HG02610 (cell line): ENCODE results near the gene DVL2.

ENCODE experiments used
- ATAC-seq: cut with Tn5 transposase; IDR thresholded peaks from one replicate; pipeline ENCODE4 v1.9.1; 2021; ENCODE audit warnings: mild to moderate bottlenecking, moderate library complexity; ENCODE audit not compliant: unreplicated experiment

Gene DVL2

DNA sequence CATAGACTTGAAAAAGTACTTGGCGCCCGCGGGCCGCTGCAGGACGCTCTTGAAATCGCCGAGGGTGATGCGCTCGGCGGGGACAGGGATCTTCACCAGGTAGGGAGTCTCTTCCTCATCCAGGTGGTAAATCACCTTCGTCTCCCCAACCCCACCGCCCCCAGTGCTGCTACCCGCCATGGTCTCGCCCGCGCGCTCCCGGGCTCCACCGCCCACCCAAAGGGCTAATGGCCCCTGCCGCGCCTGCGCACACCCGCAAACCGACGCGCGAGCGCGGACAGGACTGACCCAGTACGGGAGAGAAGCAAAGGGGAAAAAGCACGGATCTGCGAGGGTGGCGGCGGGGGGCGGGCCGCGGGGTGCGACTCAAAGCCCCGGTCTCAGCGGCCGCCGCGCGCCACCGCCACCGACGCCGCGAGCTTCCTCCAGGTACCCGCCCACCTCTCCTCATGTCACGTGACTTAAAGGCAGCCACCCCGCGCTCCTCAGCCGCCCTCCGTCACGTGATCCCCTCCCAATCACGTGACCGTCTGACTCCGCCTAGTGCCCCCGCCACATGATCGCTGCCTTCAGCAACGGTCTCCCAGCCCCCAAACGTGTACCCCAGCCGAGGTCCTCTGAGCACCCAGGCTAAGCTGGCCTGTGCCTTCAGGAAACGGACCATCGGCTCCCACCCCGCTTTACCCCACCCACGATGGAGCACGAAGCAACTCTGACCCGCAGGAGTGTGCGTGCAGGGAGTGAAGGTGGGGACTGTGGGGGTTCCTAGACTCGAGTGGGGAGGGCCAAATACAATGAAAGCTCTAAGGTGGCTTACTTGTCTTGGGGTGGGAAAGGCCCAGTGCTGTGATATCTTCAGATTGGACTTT, at the start of gene DVL2:
TSS of gene DVL2 (minus strand) at position 435 of the 869 bp plus-strand sequence. CDS start at position 180, 255 bp downstream.
- peak; percentile 54 for ATAC-seq

DNA sequence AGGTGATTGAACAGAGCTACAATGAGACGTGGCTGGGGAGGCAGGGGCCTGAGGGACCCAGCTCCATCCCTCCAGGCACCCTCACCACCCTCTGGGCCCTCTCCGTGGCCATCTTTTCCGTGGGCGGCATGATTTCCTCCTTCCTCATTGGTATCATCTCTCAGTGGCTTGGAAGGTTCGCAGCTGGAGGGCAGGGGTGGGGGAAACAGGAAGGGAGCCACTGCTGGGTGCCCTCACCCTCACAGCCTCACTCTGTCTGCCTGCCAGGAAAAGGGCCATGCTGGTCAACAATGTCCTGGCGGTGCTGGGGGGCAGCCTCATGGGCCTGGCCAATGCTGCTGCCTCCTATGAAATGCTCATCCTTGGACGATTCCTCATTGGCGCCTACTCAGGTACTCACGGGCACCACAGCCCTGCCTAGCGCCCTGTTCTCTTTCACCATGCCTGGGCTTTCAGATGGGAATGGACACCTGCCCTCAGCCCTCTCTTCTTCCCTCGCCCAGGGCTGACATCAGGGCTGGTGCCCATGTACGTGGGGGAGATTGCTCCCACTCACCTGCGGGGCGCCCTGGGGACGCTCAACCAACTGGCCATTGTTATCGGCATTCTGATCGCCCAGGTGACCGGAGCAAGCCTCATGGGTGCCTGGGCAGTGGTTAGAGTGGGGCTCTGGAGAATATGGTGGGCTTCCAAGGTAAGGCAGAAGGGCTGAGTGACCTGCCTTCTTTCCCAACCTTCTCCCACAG, 49.3 kb upstream of the DVL2 start:
- no peak for ATAC-seq

DNA sequence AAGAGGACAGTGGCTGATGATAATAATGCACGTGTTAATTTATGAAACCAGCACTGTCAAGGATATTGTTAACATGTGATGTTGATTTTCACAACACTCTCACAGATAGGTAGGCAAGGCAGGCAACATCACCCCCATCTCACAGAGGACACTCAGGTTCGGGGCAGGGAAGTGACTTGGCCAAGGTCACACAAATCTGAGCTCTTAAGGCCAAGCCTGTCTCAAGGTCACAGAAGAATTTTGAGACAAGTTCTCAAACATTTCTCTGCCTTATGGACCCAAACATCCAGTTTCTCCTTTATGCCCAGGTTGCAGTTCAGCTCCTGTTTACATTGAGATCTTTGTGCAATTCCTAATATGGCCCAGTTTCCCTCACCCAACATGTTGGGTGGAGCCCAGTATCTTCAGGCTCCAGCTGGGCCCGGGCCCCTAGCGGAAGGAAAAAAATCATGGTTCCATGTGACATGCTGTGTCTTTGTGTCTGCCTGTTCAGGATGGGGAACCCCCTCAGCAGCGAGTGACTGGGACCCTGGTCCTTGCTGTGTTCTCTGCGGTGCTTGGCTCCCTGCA, 48.5 kb upstream of the DVL2 start:
- no peak for ATAC-seq

DNA sequence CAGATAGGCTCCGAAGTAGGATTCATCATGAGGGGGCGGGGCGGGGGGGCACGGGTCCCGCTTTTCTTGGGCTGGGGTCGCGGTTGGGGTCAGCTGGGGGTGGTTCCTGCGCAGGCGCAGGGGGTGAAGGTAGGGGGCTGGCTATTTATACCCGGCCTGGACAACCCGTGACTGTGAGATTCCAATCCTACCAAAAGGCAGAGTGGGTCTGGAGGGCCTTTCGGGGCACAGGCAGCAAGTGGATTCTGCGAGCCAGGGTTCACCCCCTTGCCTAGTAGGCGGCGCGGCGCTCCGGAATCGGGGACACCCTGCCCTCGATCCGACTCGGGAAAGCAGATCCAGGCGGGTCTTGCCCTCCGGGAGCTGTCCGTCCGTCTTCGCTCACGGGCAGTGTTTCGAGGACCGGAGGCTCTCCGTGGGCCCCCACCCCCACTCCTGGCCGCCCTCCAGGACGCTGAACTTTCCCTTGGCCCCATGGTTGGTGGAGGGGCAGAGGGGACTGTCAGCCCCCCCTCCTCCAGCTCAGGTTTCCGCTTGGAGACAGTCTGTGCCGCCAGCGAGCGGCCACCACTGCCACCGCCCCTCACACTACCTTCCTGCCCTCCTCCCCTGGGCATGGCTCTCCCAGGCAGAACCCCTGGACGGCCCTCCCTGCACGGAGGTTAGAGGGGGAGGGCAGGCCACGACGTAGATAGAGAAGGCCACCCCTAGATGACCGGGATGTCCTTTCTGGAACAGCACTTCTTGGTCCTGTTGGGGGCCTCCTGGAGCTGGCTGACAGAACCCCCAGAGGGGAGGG, 47.8 kb upstream of the DVL2 start:
- ATAC-seq: no peak

DNA sequence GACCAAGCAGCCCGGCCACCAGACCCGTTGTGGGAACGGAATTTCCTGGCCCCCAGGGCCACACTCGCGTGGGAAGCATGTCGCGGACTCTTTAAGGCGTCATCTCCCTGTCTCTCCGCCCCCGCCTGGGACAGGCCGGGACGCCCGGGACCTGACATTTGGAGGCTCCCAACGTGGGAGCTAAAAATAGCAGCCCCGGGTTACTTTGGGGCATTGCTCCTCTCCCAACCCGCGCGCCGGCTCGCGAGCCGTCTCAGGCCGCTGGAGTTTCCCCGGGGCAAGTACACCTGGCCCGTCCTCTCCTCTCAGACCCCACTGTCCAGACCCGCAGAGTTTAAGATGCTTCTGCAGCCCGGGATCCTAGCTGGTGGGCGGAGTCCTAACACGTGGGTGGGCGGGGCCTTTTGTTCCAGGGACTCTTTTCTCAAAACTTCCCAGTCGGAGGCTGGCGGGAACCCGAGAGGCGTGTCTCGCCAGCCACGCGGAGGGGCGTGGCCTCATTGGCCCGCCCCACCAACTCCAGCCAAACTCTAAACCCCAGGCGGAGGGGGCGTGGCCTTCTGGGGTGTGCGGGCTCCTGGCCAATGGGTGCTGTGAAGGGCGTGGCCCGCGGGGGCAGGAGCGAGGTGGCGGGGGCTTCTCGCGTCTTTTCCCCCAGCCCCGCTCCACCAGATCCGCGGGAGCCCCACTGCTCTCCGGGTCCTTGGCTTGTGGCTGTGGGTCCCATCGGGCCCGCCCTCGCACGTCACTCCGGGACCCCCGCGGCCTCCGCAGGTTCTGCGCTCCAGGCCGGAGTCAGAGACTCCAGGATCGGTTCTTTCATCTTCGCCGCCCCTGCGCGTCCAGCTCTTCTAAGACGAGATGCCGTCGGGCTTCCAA, 47.0 kb upstream of the DVL2 start, which contains the start of gene SLC2A4:
TSS of gene SLC2A4 (plus strand) at position 645 of the 879 bp plus-strand sequence. CDS start at position 862, 217 bp downstream.
- no peak for ATAC-seq

DNA sequence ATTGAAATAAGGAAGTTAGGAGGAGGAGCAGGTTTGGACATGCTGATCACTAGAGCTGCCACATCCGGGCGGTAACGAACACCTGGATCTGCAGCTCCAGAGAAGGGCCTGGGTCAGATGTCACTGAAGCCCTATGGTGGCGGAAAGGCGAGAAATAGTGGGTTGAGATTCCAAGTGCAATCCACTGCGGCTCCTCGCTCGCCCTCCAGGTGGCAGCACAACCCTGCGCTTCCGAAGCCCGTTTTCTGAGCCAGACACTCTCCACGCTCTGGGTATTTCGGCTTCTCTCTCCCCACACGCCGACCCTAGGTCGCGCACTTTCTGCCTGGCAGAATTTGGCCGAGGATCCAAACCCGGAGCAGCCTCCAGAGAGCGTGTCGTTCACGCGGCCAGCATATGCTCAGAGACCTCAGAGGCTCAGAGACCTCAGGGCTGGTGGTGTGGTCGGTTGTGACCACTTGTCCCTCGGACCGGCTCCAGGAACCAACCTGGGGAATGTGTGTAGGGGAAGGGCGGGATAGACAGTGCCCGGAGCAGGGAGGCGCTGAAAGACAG, 46.3 kb upstream of the DVL2 start:
- peak; percentile 52 for ATAC-seq

DNA sequence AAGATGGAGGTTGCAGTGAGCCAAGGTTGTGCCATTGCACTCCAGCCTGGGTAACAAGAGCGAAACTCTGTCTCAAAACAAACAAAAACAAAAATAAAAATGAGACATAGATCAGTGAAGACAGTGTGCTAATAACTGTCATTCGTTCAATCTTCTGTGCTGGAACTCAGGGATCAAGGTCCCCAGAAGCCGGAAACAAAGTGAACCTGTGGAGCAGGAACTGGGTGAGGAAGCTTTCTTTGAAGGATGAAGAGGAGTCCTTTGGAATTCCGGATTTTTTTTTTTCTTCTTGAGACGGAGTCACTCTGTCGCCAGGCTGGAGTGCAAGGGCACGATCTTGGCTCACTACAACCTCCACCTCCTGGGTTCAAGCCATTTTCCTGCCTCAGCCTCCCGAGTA, 45.1 kb upstream of the DVL2 start:
- no peak for ATAC-seq

DNA sequence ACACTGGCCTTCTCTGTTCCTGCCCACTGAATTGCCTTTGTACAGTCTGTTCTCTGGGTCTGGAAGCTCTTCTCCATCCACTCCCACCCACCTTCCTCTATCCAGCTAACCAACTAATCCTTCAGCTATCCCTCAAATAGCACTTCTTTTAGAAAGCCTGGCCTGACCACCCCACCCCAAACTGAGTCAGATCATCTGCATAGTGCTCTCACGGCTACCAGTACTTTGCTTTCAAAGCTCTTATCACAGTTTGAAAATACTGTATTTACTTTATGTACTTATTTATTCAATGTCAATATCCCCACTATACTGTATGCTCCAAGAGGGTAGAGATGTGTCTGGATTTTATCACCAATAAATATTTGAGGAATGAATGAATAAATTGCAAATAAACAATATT, 32.5 kb upstream of the DVL2 start:
- no peak for ATAC-seq

DNA sequence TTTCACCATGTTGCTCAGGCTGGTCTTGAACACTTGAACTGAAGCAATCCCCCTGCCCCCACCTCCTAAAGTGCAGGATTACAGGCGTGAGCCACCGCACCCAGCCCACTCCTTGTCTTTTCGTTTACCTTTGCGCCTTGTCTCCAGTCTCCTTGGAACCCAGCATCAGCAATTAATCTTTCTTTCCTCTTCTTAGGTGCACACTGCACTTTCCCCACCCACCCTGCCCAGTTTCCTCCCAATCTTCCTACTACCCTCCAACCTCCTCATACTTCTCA, 29.4 kb upstream of the DVL2 start:
- ATAC-seq: no peak

DNA sequence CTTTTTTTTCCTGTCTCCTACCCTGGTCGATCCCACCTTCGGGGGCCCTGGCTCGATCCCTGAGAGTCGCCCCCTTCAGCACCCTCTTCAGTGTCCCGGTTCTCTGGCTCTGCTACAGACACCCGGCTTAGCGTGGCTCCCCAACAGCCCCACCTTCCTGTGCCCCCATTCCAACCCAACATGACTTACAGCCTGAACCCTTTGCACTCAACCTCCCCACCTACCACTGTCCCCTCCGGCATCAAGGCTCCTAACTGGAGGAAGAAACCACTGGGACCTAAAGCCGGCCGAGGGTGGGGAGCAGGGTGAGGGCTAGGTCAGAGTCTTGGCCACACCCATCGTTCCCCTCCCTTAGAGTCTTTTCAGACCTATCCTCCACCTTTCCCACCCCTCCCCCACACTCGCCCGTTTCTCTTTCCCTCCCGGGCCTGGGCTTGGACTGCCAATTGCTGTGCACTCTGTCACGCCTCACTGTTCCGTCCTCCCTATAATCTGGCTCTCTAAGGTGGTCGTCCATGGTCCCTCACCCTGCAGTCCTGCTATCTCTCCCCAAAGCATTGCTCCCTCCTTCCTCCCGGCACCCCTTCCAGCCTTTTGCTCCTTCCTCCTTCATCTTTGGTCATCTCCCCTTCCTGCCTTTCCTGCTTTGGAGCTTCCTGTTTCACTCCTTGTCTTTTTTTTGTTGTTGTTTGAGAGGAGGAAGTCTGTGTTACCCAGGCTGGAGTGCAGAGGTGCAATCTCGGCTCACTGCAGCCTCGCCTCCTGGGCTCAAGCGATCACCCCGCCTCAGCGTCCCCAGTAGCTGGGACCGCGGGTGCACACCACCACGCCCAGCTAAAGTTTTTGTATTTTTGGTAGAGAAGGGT, 28.9 kb upstream of the DVL2 start:
- ATAC-seq: no peak

DNA sequence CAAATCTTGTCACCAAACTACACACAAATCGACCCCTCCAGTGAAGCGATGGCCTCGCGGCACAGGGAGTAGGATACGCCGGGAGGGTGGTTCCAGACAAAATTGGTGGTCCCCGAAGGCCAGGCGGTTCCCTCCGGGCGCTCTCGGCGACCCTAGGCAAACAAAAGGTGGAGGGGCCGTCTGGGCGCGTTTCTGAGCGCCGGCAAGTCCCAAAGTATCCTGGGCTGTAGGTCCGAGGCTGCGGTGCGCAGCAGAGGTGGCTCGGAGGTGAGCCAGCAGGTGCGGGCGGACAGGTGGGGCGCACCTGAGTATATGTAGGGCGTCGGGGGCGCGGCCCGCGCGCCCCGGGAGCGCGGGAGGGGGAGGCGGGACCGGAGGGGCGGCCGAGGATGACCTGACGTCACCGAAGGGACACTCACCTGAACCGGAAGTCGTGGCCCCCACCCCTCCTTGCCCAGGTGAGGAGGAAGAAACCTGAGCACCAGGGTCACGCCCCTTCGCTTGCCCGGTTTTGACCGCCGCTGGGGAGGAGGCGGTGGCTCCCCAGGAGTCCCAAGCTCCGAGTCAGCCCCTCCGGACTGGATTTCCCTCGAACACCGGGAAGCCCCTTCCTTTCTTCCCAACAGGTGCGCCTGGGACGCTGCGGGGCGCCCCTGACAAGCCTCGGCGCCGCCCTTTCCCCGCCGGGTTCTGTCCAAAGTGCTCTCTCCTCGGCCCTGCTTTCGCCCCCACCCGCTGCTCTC, 28.0 kb upstream of the DVL2 start, which contains the start of gene CLDN7:
TSS of gene CLDN7 (minus strand) at position 287 of the 743 bp plus-strand sequence. CDS start 435 bp downstream, outside the sequence.
- no peak for ATAC-seq

DNA sequence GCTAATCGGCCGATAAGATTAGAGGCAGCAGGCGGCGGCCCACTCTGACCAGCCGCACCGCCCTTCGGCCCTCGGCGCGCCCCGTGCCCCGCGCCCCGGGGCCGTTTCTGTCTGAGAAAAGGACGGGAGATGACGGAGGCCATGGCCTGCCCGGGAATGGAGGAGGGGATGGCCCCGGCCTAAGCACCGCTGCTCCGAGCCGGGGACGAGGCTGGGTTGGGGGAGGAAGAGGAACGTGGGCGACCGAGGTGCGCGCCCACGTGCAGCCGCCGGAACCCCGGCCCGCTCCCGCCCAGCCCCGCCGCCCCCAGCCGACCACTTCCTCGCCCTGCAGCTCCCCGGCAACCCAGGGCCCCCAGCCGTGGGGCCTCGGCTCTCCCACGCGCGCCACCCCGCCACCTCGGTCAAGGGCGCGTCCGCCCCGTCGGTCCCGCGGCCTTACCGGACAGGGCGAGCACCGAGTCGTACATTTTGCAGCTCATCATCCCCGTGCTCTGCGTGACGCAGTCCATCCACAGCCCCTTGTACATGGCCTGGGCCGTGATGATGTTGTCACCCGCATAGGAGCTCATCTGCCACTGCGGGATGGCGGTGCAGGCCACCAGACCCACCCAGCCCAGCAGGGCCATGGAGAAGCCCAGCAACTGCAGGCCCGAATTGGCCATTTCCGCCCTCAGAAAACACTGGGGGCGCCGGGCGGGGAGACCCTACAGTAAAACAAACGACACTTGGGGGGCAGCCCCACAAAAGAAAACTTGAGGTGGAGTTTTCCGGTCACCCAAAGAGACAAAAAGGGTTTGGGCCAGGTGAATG, 27.3 kb upstream of the DVL2 start:
- ATAC-seq: no peak

DNA sequence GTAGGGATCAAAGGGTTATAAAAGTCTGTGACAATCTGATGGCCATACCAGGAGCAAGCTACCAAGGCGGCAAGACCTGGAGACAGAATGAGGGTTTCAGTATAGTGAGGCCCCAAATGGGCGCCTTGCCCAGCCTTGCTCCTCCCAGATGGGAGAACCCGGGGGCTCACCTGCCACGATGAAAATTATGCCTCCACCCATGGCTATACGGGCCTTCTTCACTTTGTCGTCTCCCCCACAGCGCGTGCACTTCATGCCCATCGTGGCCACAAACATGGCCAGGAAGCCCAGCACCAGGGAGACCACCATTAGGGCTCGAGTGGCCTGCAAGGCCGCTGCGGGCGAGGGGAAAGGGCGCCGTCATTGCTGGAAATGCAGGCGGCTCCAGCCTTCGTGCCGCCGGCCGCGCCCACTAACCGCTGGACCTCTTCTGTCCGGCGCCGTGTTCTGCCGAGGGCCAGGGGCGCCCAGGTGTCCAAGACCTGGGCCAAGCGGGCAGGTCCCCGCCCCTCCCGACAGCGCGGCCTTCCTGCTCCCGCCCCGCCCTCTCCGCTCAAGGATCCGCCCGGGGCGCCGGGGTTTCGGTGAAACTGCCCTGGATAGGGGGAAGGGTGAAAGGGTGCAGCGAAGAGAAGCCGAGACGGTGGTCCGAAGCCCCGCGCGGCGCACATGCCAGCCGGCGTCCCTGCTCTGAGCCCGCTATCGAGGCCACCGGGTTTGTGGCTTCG, 26.5 kb upstream of the DVL2 start:
- ATAC-seq: no peak

DNA sequence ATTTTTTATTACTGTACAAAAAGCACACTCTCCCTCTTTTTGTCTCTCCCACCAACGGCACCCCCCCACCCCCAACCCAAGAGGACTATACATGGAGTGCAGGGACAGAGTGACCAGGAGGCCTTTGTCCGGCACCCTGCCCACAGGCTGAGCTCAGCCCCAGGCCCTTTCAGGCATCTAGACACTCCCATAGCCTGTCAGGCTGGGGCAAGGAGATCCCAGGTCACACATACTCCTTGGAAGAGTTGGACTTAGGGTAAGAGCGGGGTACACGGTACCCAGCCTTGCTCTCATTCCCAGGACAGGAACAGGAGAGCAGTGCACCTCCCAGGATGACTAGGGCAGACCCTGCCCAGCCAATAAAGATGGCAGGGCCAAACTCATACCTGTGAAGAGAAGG, 25.8 kb upstream of the DVL2 start:
- ATAC-seq: no peak

DNA sequence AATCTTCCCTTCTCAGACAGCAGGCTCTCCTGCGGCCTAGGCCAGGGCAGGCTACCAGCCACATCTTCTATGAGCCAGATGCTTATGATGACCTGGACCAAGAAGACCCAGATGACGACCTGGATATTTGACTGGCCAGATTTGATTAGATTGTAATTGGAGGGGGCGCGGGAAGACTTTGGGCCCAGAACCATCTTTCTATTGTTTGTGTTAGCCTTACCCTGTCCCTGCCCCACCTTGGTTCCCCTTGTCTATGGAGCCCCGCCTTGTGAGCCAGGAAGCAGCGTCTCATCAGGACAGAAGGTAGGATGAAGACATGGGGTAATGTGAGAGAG, 25.2 kb upstream of the DVL2 start:
- ATAC-seq: no peak

DNA sequence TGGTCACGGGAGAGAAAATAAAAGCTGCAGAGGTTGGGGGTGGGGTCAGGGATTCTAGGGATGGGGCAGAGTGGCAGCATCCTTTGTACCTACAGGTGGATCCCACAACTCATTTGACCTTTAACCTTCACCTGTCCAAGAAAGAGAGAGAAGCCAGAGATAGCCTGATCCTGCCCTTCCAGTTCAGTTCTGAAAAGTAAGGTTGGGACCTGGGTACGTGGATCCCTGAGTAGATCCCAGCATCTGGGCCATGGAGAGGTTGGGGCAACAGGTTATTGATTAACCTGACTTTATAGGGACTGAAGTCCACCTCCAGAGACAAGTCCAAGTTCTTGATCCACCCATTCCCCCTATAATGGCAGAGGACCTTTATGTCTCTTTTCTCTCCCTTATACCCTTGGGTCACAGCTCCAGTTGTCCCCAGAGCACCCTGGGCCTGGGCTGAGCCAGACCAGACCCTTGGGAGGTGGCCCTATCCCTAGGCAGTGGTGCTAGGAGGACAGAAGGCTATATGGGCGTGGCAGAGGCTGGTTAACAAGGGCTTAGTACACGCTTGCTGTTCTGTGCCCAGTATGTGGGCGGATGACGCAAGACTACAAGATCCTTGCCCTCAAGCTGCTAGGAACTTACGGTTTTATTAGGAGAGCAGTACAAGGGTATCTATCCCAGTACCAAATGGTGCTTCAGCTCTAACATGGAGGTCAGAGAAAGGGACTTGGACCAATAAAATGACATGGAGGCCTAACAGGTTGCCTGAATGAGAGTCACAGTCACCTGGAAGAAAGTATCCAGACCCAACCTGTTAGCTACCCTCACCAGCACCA, 24.6 kb upstream of the DVL2 start:
- no peak for ATAC-seq
